ENCODE measurements around the gene TMEM244. TPM values are rescaled to one million over a fixed set of nuclear protein-coding genes. Genes with fewer than 3 reads are reported as not detected.
"Not testable (repeated sequence)": the region's sequence is repeated elsewhere in the genome, so short reads cannot be mapped to it uniquely, and the experiment has no call there.

TMEM244 gene
- total and polyA plus RNA-seq, 11 donors, result not detected

DNA sequence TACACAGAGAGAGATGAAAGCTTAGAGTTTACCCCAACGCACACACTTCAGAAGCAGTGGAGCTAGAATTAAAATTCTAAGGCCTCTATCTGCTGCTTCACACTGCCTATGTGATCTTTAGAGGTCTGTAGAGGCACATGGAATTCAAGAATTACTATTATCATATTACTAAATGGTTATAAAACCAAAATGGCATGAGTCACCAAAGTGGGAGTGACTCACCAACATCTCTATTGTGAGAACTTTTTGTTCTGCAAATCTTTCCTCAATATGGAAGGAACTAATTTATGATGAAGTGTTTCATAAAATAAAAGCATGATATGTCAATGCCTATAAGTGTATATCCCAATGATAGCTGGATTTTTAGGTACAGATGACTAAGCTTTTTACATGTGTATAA, 28.5 kb upstream of the TMEM244 start:
- intact Hi-C loops (cut with DNase I), result no loop called here
- no peaks in the 10 kb centered on the region for H3K36me3 ChIP-seq
- no peak overlapping the region for H3K27ac ChIP-seq
- H3K9me3 ChIP-seq, result no peaks in the 10 kb centered on the region
- no peaks in the 10 kb centered on the region for H3K27me3 ChIP-seq
- TF ChIP-seq POLR2A (IDR thresholded peaks at IDR 0.05), result no peak
- TF ChIP-seq, protein P1, sequence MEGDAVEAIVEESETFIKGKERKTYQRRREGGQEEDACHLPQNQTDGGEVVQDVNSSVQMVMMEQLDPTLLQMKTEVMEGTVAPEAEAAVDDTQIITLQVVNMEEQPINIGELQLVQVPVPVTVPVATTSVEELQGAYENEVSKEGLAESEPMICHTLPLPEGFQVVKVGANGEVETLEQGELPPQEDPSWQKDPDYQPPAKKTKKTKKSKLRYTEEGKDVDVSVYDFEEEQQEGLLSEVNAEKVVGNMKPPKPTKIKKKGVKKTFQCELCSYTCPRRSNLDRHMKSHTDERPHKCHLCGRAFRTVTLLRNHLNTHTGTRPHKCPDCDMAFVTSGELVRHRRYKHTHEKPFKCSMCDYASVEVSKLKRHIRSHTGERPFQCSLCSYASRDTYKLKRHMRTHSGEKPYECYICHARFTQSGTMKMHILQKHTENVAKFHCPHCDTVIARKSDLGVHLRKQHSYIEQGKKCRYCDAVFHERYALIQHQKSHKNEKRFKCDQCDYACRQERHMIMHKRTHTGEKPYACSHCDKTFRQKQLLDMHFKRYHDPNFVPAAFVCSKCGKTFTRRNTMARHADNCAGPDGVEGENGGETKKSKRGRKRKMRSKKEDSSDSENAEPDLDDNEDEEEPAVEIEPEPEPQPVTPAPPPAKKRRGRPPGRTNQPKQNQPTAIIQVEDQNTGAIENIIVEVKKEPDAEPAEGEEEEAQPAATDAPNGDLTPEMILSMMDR (IDR thresholded peaks at IDR 0.05), result no peak
- ATAC-seq (no peak), DNase-seq (no peak)
- H3K4me1 ChIP-seq, result peaks cover 0 to 13% (median 0%) of the 10 kb centered on the region in 12 donors
- 76 to 99% (median 92%) methylated on average over 1 of the region's 1 CpG for WGBS, 4 donors
- no peak overlapping the region for H3K4me3 ChIP-seq

DNA sequence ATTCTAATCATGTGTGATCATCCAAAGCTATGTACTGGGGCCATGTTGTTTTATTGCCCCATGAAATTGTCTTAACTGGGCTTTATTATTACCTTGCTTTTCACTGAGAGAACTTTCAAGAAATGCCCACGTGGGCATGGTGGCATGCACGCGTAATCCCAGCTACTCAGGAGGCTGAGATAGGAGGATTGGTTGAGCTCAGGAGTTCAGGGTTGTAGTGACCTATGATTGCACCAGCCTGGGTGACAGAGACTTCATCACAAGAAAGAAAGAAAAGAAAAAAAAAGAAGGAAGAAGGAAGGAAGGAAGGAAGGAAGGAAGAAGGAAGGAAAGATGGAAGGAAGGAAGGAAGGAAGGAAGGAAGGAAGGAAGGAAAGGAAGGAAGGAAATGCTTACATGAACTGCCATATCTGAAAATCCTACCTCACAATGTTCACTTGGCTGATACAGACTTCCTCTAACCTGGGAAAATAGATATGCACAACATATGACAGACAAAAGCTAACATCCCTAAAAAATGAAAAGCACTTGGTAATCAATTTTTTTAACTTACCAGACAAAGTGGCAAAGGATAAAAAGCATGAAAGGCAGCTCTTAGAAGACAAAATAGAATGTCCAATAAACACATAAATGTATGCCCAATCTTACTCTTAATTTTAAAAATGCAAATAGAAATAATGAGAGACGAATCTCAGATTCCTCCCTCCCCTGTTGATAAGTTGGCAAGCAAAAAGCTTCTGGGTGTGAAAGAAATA, 25.5 kb upstream of the TMEM244 start:
- Histone ChIP-seq H3K36me3 (no peaks in the 10 kb centered on the region), H3K27ac (no peak overlapping the region), H3K4me3 (no peak overlapping the region), H3K9me3 (no peaks in the 10 kb centered on the region), H3K27me3 (no peaks in the 10 kb centered on the region), H3K4me1 (peaks cover 0 to 10% (median 0%) of the 10 kb centered on the region in 12 donors)
- intact Hi-C loops (cut with DNase I), result no loop called here
- no peak for TF ChIP-seq POLR2A (IDR thresholded peaks at IDR 0.05)
- TF ChIP-seq, protein P1 (IDR thresholded peaks at IDR 0.05), result no peak
- DNase-seq, result no peak
- ATAC-seq, result no peak
- WGBS, 4 donors, result 63 to 77% (median 73%) methylated on average over 4 of the region's 4 CpGs

DNA sequence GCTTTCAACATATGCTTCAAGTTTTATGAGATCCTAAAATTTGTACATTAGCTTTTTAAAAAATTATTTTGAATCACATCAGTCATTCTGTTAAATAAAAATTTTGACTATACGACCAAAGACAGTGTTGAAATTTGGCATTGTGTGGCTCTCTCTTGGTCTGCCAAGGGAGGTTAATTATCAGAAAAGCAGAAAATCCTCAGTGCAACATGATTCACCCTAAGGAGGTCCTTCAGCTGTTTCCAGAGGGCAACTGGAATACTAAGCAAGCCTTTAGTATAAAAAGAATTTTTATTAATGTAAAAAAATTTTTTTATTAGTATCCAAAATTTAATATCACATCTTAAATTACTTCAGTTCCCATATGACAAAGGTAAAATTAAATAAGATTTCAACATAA, 23.1 kb upstream of the TMEM244 start:
- intact Hi-C loops (cut with DNase I), result no loop called here
- ATAC-seq (no peak), DNase-seq (no peak)
- TF ChIP-seq POLR2A (IDR thresholded peaks at IDR 0.05), result no peak
- Histone ChIP-seq H3K36me3 (no peaks in the 10 kb centered on the region), H3K4me1 (no peaks in the 10 kb centered on the region), H3K9me3 (no peaks in the 10 kb centered on the region), H3K4me3 (no peak overlapping the region), H3K27ac (no peak overlapping the region), H3K27me3 (no peaks in the 10 kb centered on the region)
- WGBS, 4 donors, result 68 to 83% (median 77%) methylated on average over 1 of the region's 1 CpG

DNA sequence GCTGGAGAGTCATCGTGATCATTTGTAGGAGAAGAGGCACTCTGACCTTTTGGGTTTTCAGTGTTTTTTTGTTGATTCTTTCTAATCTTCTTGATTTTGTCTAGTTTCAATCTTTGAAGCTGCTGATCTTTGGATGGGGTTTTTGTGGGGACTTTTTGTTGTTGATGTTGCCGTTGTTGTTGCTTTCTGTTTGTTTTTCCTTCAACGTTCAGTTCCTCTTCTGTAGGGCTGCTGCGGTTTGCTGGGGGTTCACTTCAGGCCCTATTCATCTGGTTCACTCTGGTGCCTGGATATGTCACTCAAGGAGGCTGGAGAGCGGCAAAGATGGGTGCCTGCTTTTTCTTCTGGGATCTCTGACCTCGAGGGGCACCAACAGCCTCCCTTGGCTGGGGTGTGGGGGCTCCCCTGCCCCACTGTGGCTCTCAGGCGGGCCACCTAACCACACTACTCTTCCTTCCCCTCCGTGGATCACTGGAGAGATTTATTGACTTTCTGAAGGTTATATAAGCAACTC, 21.5 kb upstream of the TMEM244 start:
- Histone ChIP-seq H3K4me1 (no peaks in the 10 kb centered on the region), H3K36me3 (no peaks in the 10 kb centered on the region), H3K27me3 (no peaks in the 10 kb centered on the region), H3K4me3 (no peak overlapping the region), H3K9me3 (peaks cover 0 to 12% (median 0%) of the 10 kb centered on the region in 12 donors), H3K27ac (no peak overlapping the region)
- TF ChIP-seq, protein P1 (IDR thresholded peaks at IDR 0.05), result no peak
- TF ChIP-seq POLR2A (IDR thresholded peaks at IDR 0.05), result no peak
- DNase-seq, result no peak
- ATAC-seq, result no peak
- intact Hi-C loops (cut with DNase I), result no loop called here
- 68 to 72% (median 69%) methylated on average over 8 of the region's 8 CpGs for WGBS, 4 donors

DNA sequence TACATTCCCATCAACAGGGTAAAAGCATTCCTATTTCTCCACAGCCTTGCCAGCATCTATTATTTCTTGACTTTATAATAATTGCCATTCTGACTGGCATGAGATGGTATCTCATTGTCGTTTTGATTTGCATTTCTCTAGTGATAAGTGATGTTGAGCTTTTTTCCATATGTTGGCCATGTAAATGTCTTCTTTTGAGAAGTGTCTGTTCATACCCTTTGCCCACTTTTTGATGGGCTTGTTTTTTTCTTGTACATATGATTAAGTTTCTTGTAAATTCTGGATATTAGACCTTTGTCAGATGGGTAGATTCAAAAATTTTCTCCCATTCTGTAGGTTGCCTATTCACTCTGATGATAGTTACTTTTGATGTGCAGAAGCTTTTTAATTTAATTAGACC, 16.8 kb upstream of the TMEM244 start:
- H3K36me3 ChIP-seq; ATAC-seq; H3K4me1 ChIP-seq; H3K4me3 ChIP-seq; DNase-seq; intact Hi-C loops (cut with DNase I); H3K27me3 ChIP-seq; H3K27ac ChIP-seq: not testable (repeated sequence)
- WGBS, 4 donors, result 66 to 82% (median 73%) methylated on average over 1 of the region's 1 CpG
- peaks cover 0 to 12% (median 0%) of the 10 kb centered on the region in 12 donors for H3K9me3 ChIP-seq

All from heart left ventricle (tissue), 16 donors.